HepG2 (cell line): ENCODE data around the gene FRMD4A. TPM values are rescaled to one million over a fixed set of nuclear protein-coding genes. Genes with fewer than 3 reads are reported as not detected.

ENCODE experiments used
- ATAC-seq: fragments of 200-7000 bp; cut with Tn5 transposase; 3 replicates; pipeline ENCODE4 v1.9.1; 2020; ENCODE audit warnings: mild to moderate bottlenecking, moderate library complexity
- BruUV-seq: library from RNA; stranded (reverse); fragments of 400-500 nt; replicated peaks from 2 replicates; lab custom pipeline; 2021; lab: Mats Ljungman, UMichigan
- CTCF ChIA-PET: fragments of 300-600 bp; formaldehyde crosslinking; extraction: SDS; loops from one replicate; lab custom pipeline; 2021; ENCODE audit warnings: low total read pairs, inconsistent platforms, low intra/inter-chr PET ratio; lab: Yijun Ruan, JAX
- POLR2A ChIA-PET: fragments of 350-600 bp; sonication (Branson Sonifier 250); formaldehyde crosslinking; loops from one replicate; lab custom pipeline; 2020; ENCODE audit warnings: antibody characterized with exemption, inconsistent platforms; lab: Yijun Ruan, JAX
- DNase-seq: peaks from one replicate; pipeline ENCODE4 v3.0.0-alpha.2; 2015; ENCODE audit warnings: low spot score
- FAIRE-seq: peaks from 3 replicates; lab custom pipeline; 2011; peaks lifted over from hg19 to GRCh38; lab: Jason Lieb, UNC
- H2AFZ ChIP-seq: one replicate; pipeline ENCODE4 v1.6.1; 2011; ENCODE audit warnings: low read length, inconsistent platforms
- H3K27ac ChIP-seq: fragments of 300-600 bp; 3 replicates; pipeline ENCODE4 v1.8.0; 2011; ENCODE audit warnings: mixed run types, mild to moderate bottlenecking, mixed read lengths, low read length, inconsistent platforms; ENCODE audit not compliant: insufficient read depth; ENCODE audit errors: extremely low read length
- H3K27me3 ChIP-seq, 2 experiments: fragments of 200-600 bp in 1 of 2; 2 replicates in 1 of 2; 3 replicates in 1 of 2; pipeline versions ENCODE4 v1.6.0 to v1.8.0; 2011; ENCODE audit warnings: low read length in 2 of 2, mild to moderate bottlenecking in 2 of 2, moderate library complexity in 2 of 2, inconsistent platforms in 1 of 2; ENCODE audit not compliant: insufficient read depth in 2 of 2, control insufficient read depth in 1 of 2
- H3K36me3 ChIP-seq, 2 experiments: fragments of 200-600 bp in 1 of 2; replicated peaks in 1 of 2; 2 replicates in 1 of 2; 3 replicates in 1 of 2; pipeline versions ENCODE4 v1.5.1 to v1.8.0; 2011; ENCODE audit warnings: low read length in 2 of 2, inconsistent platforms in 1 of 2; ENCODE audit not compliant: insufficient read depth in 2 of 2, control insufficient read depth in 1 of 2
- H3K4me1 ChIP-seq: 2 replicates; pipeline ENCODE4 v1.5.1; 2012; ENCODE audit warnings: low read length, inconsistent platforms; ENCODE audit not compliant: insufficient read depth
- H3K4me2 ChIP-seq: 2 replicates; pipeline ENCODE4 v1.6.0; 2011; ENCODE audit warnings: low read depth, low read length, inconsistent platforms
- H3K4me3 ChIP-seq, 3 experiments: fragments of 200-600 bp in 1 of 3; sonication (generic), shearing (Covaris generic) in 1 of 3; replicated peaks in 1 of 3; 2 replicates each; pipeline ENCODE4 v1.5.1; 2011 to 2016; ENCODE audit warnings: low read length in 3 of 3, inconsistent platforms in 2 of 3, low read depth in 2 of 3, mild to moderate bottlenecking in 2 of 3, control low read depth in 1 of 3, mixed read lengths in 1 of 3; ENCODE audit not compliant: insufficient read depth in 1 of 3
- H3K79me2 ChIP-seq: one replicate; pipeline ENCODE4 v1.6.1; 2011; ENCODE audit warnings: low read length, inconsistent platforms; ENCODE audit not compliant: insufficient read depth
- H3K9ac ChIP-seq: 2 replicates; pipeline ENCODE4 v1.6.0; 2011; ENCODE audit warnings: mild to moderate bottlenecking, low read depth, low read length, inconsistent platforms; ENCODE audit not compliant: insufficient read depth
- H3K9me3 ChIP-seq: 2 replicates; pipeline ENCODE4 v1.5.1; 2012; ENCODE audit warnings: mild to moderate bottlenecking, low read length
- H4K20me1 ChIP-seq: 2 replicates; pipeline ENCODE4 v1.6.0; 2011; ENCODE audit warnings: inconsistent platforms, mild to moderate bottlenecking, low read length, moderate library complexity; ENCODE audit not compliant: insufficient read depth
- ATF5 ChIP-seq: sonication (generic); formaldehyde crosslinking; IDR thresholded peaks from 2 replicates; pipeline ENCODE4 v1.4.0; 2020; ENCODE audit warnings: mild to moderate bottlenecking, low read depth, missing genetic modification reagents
- BHLHE40 ChIP-seq: IDR thresholded peaks from 2 replicates; pipeline ENCODE4 v1.6.1; 2011; ENCODE audit warnings: low read length, improper control_type of control experiment
- GATA4 ChIP-seq: sonication (generic); IDR thresholded peaks from 2 replicates; pipeline ENCODE4 v1.6.1; 2016; ENCODE audit warnings: antibody characterized with exemption, low read depth, borderline replicate concordance
- GPBP1L1 ChIP-seq: sonication (generic); formaldehyde crosslinking; IDR thresholded peaks from 2 replicates; pipeline ENCODE4 v1.5.0; 2020; ENCODE audit warnings: mild to moderate bottlenecking, missing genetic modification reagents
- HOXA3 ChIP-seq: sonication (generic); formaldehyde crosslinking; IDR thresholded peaks from 2 replicates; pipeline ENCODE4 v1.5.0; 2020; ENCODE audit warnings: missing genetic modification reagents
- MAFG ChIP-seq: sonication (generic); formaldehyde crosslinking; IDR thresholded peaks from 2 replicates; pipeline ENCODE4 v1.5.1; 2020; ENCODE audit warnings: mild to moderate bottlenecking, missing genetic modification reagents
- NAIF1 ChIP-seq: sonication (generic); formaldehyde crosslinking; IDR thresholded peaks from 2 replicates; pipeline ENCODE4 v1.5.0; 2020; ENCODE audit warnings: mild to moderate bottlenecking, missing genetic modification reagents, borderline replicate concordance
- POLR2AphosphoS2 ChIP-seq: IDR thresholded peaks from 2 replicates; pipeline ENCODE4 v1.6.1; 2011; ENCODE audit warnings: low read depth, low read length, improper control_type of control experiment
- SSRP1 ChIP-seq: IDR thresholded peaks from 2 replicates; pipeline ENCODE4 v1.6.1; 2016; ENCODE audit warnings: control low read depth
- TBL1XR1 ChIP-seq: fragments of 150-350 bp; IDR thresholded peaks from 2 replicates; pipeline ENCODE4 v1.6.1; 2014; ENCODE audit warnings: borderline replicate concordance, low read length; ENCODE audit not compliant: partially characterized antibody
- TFE3 ChIP-seq: IDR thresholded peaks from 2 replicates; pipeline ENCODE4 v1.6.1; 2016
- ZNF30 ChIP-seq: sonication (generic); formaldehyde crosslinking; IDR thresholded peaks from 2 replicates; pipeline ENCODE4 v1.5.0; 2020; ENCODE audit warnings: mild to moderate bottlenecking, missing genetic modification reagents
- ZNF44 ChIP-seq: sonication (generic); formaldehyde crosslinking; IDR thresholded peaks from 2 replicates; pipeline ENCODE4 v1.5.1; 2020; ENCODE audit warnings: mild to moderate bottlenecking, missing genetic modification reagents
- ZNF547 ChIP-seq: sonication (generic); formaldehyde crosslinking; IDR thresholded peaks from 2 replicates; pipeline ENCODE4 v1.5.1; 2020; ENCODE audit warnings: mild to moderate bottlenecking, missing genetic modification reagents
- ZNF670 ChIP-seq: sonication (generic); formaldehyde crosslinking; IDR thresholded peaks from 2 replicates; pipeline ENCODE4 v1.8.0; 2022; ENCODE audit warnings: mild to moderate bottlenecking, missing genetic modification reagents, borderline replicate concordance
- WGBS: methylation state at CpG from one replicate; pipeline ENCODE4 v1.1.6; 2017; ENCODE audit warnings: low lambda C conversion rate; 5-methylcytosine and 5-hydroxymethylcytosine counted together
- in situ Hi-C: cut with HindIII; loops from 2 replicates; pipeline ENCODE4 v1.10.0; 2017; ENCODE audit warnings: low pct_unique_long_range_greater_than_20kb; ENCODE audit not compliant: extremely low pct_ligation_motif_present
- intact Hi-C: fragments of 100-400 bp; cut with micrococcal nuclease; formaldehyde crosslinking; loops from one replicate; pipeline ENCODE4 v1.10.0; 2022; ENCODE audit not compliant: unreplicated experiment
- polyA plus RNA-seq, 8 experiments: library from polyadenylated mRNA; depleted of rRNA in 3 of 8; stranded (reverse) in 7 of 8; unstranded in 1 of 8; fragments of >200 nt; fragmentation: Illumina TruSeq in 4 of 8; extraction: Trizol in 4 of 8; gene quantifications; 2 replicates each; pipeline versions ENCODE4 v1.2.1 to v1.2.3, GENCODE V29; 2011 to 2016; ENCODE audit warnings: low read depth in 4 of 8, missing spikeins in 1 of 8, mixed read lengths in 1 of 8; ENCODE audit not compliant: insufficient read depth in 1 of 8
- total RNA-seq, 5 experiments: library from RNA; depleted of rRNA; stranded (reverse); fragments of >200 nt; fragmentation: Illumina TruSeq; extraction: Trizol; gene quantifications; 2 replicates each; pipeline ENCODE4 v1.2.3, GENCODE V29; 2016; ENCODE audit warnings: low read depth in 1 of 5
- TF ChIP-seq, protein P1 (sequence below): sonication (generic); formaldehyde crosslinking; IDR thresholded peaks from 2 replicates; pipeline ENCODE4 v1.9.0; 2021; ENCODE audit warnings: missing genetic modification reagents, borderline replicate concordance
- TF ChIP-seq, protein P2 (sequence below): sonication (generic); formaldehyde crosslinking; IDR thresholded peaks from 2 replicates; pipeline ENCODE4 v1.5.0; 2020; ENCODE audit warnings: missing genetic modification reagents
- TF ChIP-seq, protein P3 (sequence below): IDR thresholded peaks from 2 replicates; pipeline ENCODE4 v1.6.1; 2016; ENCODE audit warnings: low read depth

The FRMD4A gene
- total and polyA plus RNA-seq, 2 of the 13 experiments (the other 11 are each of a cell fraction or from before 2014, with no cell fraction given): 0.09 to 0.26 TPM

GRCh38 chr10:14047431-14047830 is 283.3 kb downstream of the FRMD4A start:
- BruUV-seq: no TSS peak
- Histone ChIP-seq H3K9me3 (no peaks in the 10 kb centered on the region), H3K79me2 (no peaks in the 10 kb centered on the region), H3K27ac (no peak overlapping the region), H4K20me1 (no peaks in the 10 kb centered on the region), H2AFZ (no peak overlapping the region), H3K36me3 (no peaks in the 10 kb centered on the region), H3K4me2 (no peak overlapping the region), H3K9ac (no peak overlapping the region), H3K4me3 (no peak overlapping the region), H3K4me1 (no peaks in the 10 kb centered on the region), H3K27me3 (no peaks in the 10 kb centered on the region)
- 13% methylated on average over 2 of the region's 2 CpGs for WGBS
- no peak for TF ChIP-seq TFE3 (CRISPR knock-in tag)
- TF ChIP-seq ATF5 (CRISPR knock-in tag): no peak
- no peak for TF ChIP-seq SSRP1 (CRISPR knock-in tag)
- TF ChIP-seq BHLHE40: no peak
- no peak for TF ChIP-seq GATA4
- TF ChIP-seq ZNF44 (CRISPR knock-in tag): no peak
- TF ChIP-seq, protein P1, sequence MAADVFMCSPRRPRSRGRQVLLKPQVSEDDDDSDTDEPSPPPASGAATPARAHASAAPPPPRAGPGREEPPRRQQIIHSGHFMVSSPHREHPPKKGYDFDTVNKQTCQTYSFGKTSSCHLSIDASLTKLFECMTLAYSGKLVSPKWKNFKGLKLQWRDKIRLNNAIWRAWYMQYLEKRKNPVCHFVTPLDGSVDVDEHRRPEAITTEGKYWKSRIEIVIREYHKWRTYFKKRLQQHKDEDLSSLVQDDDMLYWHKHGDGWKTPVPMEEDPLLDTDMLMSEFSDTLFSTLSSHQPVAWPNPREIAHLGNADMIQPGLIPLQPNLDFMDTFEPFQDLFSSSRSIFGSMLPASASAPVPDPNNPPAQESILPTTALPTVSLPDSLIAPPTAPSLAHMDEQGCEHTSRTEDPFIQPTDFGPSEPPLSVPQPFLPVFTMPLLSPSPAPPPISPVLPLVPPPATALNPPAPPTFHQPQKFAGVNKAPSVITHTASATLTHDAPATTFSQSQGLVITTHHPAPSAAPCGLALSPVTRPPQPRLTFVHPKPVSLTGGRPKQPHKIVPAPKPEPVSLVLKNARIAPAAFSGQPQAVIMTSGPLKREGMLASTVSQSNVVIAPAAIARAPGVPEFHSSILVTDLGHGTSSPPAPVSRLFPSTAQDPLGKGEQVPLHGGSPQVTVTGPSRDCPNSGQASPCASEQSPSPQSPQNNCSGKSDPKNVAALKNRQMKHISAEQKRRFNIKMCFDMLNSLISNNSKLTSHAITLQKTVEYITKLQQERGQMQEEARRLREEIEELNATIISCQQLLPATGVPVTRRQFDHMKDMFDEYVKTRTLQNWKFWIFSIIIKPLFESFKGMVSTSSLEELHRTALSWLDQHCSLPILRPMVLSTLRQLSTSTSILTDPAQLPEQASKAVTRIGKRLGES: no peak
- no peak for TF ChIP-seq ZNF30 (CRISPR knock-in tag)
- TF ChIP-seq, protein P2, sequence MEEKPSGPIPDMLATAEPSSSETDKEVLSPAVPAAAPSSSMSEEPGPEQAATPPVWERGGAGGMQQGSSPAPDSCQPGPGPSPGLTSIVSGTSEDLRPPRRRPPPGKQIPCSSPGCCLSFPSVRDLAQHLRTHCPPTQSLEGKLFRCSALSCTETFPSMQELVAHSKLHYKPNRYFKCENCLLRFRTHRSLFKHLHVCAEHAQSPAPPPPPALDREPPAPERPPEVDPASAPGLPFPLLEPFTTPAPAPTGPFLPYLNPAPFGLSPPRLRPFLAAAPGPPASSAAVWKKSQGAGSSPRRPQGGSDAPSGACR (CRISPR knock-in tag): no peak
- no peak for TF ChIP-seq GPBP1L1
- TF ChIP-seq ZNF547 (CRISPR knock-in tag): no peak
- TF ChIP-seq, protein P3, sequence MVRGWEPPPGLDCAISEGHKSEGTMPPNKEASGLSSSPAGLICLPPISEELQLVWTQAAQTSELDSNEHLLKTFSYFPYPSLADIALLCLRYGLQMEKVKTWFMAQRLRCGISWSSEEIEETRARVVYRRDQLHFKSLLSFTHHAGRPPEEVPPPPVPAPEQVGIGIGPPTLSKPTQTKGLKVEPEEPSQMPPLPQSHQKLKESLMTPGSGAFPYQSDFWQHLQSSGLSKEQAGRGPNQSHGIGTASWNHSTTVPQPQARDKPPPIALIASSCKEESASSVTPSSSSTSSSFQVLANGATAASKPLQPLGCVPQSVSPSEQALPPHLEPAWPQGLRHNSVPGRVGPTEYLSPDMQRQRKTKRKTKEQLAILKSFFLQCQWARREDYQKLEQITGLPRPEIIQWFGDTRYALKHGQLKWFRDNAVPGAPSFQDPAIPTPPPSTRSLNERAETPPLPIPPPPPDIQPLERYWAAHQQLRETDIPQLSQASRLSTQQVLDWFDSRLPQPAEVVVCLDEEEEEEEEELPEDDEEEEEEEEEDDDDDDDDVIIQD (CRISPR knock-in tag): no peak
- no peak for TF ChIP-seq TBL1XR1
- no peak for TF ChIP-seq MAFG (CRISPR knock-in tag)
- no peak for TF ChIP-seq ZNF670 (CRISPR knock-in tag)
- no peak for TF ChIP-seq HOXA3 (CRISPR knock-in tag)
- no peak for TF ChIP-seq POLR2AphosphoS2
- no peak for TF ChIP-seq NAIF1
- intact Hi-C loops: no loop called here
- POLR2A ChIA-PET: no interaction called here
- FAIRE-seq: no peak
- CTCF ChIA-PET: no interaction called here
- in situ Hi-C loops: no loop called here
- DNase-seq: no peak
- ATAC-seq: no peak
